Endodermal cell (in vitro differentiated cells): ENCODE results near the gene KRT20. TPM values are rescaled to one million over a fixed set of nuclear protein-coding genes. Genes with fewer than 3 reads are reported as not detected.

ENCODE experiments used
- DNase-seq: peaks from one replicate; pipeline ENCODE4 v3.0.0-alpha.2; 2017
- H3K27ac ChIP-seq: 2 replicates; pipeline ENCODE4 v1.5.1; 2013; ENCODE audit warnings: mild to moderate bottlenecking, low read depth, low read length, moderate library complexity
- H3K27me3 ChIP-seq: 2 replicates; pipeline ENCODE4 v1.6.1; 2013; ENCODE audit warnings: mild to moderate bottlenecking, low read length, moderate library complexity; ENCODE audit not compliant: insufficient read depth, control insufficient read depth, poor library complexity, severe bottlenecking
- H3K36me3 ChIP-seq: 2 replicates; pipeline ENCODE4 v1.7.0; 2013; ENCODE audit warnings: mild to moderate bottlenecking, low read length, moderate library complexity; ENCODE audit not compliant: control insufficient read depth, insufficient read depth
- H3K4me1 ChIP-seq: one replicate; pipeline ENCODE4 v1.7.0; 2013; ENCODE audit warnings: low read length; ENCODE audit not compliant: control insufficient read depth, insufficient read depth
- H3K4me3 ChIP-seq: 2 replicates; pipeline ENCODE4 v1.5.1; 2013; ENCODE audit warnings: mild to moderate bottlenecking, low read length, moderate library complexity
- H3K9ac ChIP-seq: 2 replicates; pipeline ENCODE4 v1.6.1; 2013; ENCODE audit warnings: mild to moderate bottlenecking, low read length, moderate library complexity; ENCODE audit not compliant: poor library complexity, severe bottlenecking; ENCODE audit errors: extremely low read depth
- H3K9me3 ChIP-seq: 2 replicates; pipeline ENCODE4 v1.6.1; 2013; ENCODE audit warnings: mild to moderate bottlenecking, low read length, moderate library complexity; ENCODE audit not compliant: control insufficient read depth
- H3K27ac Mint-ChIP-seq: 2 replicates; pipeline ENCODE4 v1.8.0; 2020; ENCODE audit warnings: mixed read lengths
- H3K27me3 Mint-ChIP-seq: 2 replicates; pipeline ENCODE4 v1.8.0; 2021; ENCODE audit warnings: mild to moderate bottlenecking, mixed read lengths; ENCODE audit not compliant: insufficient read depth
- H3K36me3 Mint-ChIP-seq: 2 replicates; pipeline ENCODE4 v1.8.0; 2020; ENCODE audit warnings: low read depth, mixed read lengths
- H3K4me1 Mint-ChIP-seq: 2 replicates; pipeline ENCODE4 v1.8.0; 2020; ENCODE audit warnings: mixed read lengths
- H3K4me3 Mint-ChIP-seq: 2 replicates; pipeline ENCODE4 v1.8.0; 2020; ENCODE audit warnings: mild to moderate bottlenecking, moderate library complexity, mixed read lengths
- H3K9me3 Mint-ChIP-seq: 2 replicates; pipeline ENCODE4 v1.8.0; 2020; ENCODE audit warnings: mild to moderate bottlenecking, mixed read lengths
- CTCF ChIP-seq: fragments of 200-600 bp; sonication (generic); conservative IDR thresholded peaks from 2 replicates; pipeline ENCODE4 v1.5.0; 2021; ENCODE audit warnings: antibody characterized with exemption, mild to moderate bottlenecking
- WGBS, 2 experiments: methylation state at CpG; one replicate each; pipeline versions ENCODE4 v1.1.5 to v1.1.7; 2013; ENCODE audit warnings: missing lambda C conversion rate in 2 of 2, mixed read lengths in 1 of 2; ENCODE audit not compliant: insufficient coverage in 1 of 2, insufficient read length in 1 of 2; 5-methylcytosine and 5-hydroxymethylcytosine counted together
- total RNA-seq, 2 donors: library from RNA; stranded (reverse); fragmentation: NEBNext Ultra II Directional in 1 of 2; extraction: Animal tissue kit (Norgen Biotek cat#: 25700) in 1 of 2; gene quantifications; 2 replicates in 1 of 2; 3 replicates in 1 of 2; pipeline ENCODE4 v1.2.1, GENCODE V29; 2021

KRT20 gene
- total RNA-seq, 2 donors from 2014 or later, result not detected

DNA sequence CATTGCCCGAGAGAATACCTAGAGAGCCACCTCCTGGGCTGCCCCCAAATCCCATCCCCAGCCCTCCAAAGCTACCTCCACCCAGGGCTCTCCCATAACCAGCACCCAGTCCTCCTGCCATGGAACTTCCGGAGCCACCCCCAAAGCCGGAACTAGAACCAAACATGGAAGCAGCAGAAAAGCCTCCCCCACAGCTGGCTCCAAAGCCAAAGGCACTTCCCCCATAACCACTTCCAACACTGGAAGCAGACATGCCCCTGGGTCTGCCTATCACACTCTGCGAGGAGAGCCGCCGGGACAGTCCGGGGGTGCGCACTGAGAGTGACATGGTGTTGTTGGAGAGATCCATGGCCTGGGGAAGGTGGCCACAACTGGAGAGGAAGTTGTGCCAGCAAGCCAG, 18.2 kb downstream of the KRT20 start, which contains the start of gene KRT12:
Gene KRT12 (minus strand): TSS at position 386 of the 400 bp plus-strand sequence. CDS start 37 bp downstream, at position 349.
- no peaks in the 10 kb centered on the region for H3K9me3 ChIP-seq
- no peaks in the 10 kb centered on the region for H3K36me3 Mint-ChIP-seq
- no peak within 1 kb of the TSS for H3K27ac ChIP-seq
- H3K4me1 ChIP-seq, result no peaks in the 10 kb centered on the region
- H3K4me3 ChIP-seq, result no peak within 1 kb of the TSS
- WGBS, 2 experiments, result 95 to 100% methylated on average over 1 to 8 of the region's 8 CpGs
- peaks cover 10% of the 10 kb centered on the region for H3K4me1 Mint-ChIP-seq
- no peak within 1 kb of the TSS for H3K9ac ChIP-seq
- H3K36me3 ChIP-seq, result no peaks in the 10 kb centered on the region
- no peak within 1 kb of the TSS for H3K4me3 Mint-ChIP-seq
- no peak within 1 kb of the TSS for H3K27ac Mint-ChIP-seq
- no peak for DNase-seq
- TF ChIP-seq CTCF, result no peak
- H3K27me3 Mint-ChIP-seq, result peaks cover 19% of the 10 kb centered on the region
- H3K27me3 ChIP-seq, result no peaks in the 10 kb centered on the region
- peaks cover 2% of the 10 kb centered on the region for H3K9me3 Mint-ChIP-seq

- no peaks in the 10 kb centered on the region for H3K27me3 ChIP-seq
- Mint-ChIP-seq H3K4me3 (no peak overlapping the region), H3K4me1 (peaks cover 6% of the 10 kb centered on the region), H3K27ac (no peak overlapping the region), H3K9me3 (peaks cover 2% of the 10 kb centered on the region), H3K36me3 (no peaks in the 10 kb centered on the region), H3K27me3 (peaks cover 29% of the 10 kb centered on the region)
- DNase-seq, result no peak
- H3K9me3 ChIP-seq, result no peaks in the 10 kb centered on the region
- no peak overlapping the region for H3K4me3 ChIP-seq
- TF ChIP-seq CTCF, result no peak
- 91 to 94% methylated on average over 14 of the region's 14 CpGs for WGBS, 2 experiments
- H3K4me1 ChIP-seq, result no peaks in the 10 kb centered on the region
- no peak overlapping the region for H3K9ac ChIP-seq
- H3K27ac ChIP-seq, result no peak overlapping the region
- H3K36me3 ChIP-seq, result no peaks in the 10 kb centered on the region
Measured at GRCh38 chr17:40864661-40865390, 20.2 kb downstream of the KRT20 start.

DNA sequence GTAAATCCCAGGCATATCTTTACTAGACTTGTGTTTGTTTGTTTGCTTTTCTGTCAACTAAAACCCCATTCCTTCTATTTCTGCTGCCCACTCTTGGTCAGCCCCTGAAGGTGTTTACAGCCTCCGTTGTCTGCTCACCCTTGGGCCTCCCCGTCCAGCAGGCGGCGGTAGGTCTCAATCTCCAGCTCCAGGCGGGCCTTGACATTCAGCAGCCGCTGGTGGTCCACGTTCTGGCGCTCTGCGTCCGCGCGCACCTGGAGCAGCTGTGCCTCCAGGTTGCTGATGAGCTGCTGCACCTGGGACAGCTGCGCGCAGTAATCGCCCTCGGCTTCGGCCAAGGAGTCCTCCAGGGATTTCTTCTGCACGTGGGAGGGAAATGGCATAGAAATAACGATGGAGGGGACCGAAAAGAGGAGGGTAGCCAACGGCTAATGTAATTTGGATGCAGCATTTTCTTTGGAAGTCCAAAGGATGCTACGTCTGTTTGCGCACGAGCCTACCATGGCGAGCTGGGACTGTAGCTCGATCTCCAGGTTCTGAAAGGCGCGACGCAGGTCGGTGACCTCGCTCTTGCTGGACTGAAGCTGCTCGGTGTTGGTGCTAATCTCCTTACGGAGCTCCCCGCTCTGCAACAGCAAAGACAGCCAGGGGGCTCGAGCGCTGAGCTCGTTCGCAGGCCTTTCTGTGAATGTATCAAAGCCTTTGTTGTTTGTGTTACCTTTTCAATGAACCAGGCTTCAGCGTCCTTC, 21.9 kb downstream of the KRT20 start:
- Mint-ChIP-seq H3K27ac (peak overlapping the region; percentile 58), H3K9me3 (peaks cover 6% of the 10 kb centered on the region), H3K4me1 (peaks cover 12% of the 10 kb centered on the region), H3K36me3 (no peaks in the 10 kb centered on the region), H3K4me3 (no peak overlapping the region), H3K27me3 (peaks cover 42% of the 10 kb centered on the region)
- peak; percentile 94 for TF ChIP-seq CTCF
- Histone ChIP-seq H3K9me3 (no peaks in the 10 kb centered on the region), H3K9ac (no peak overlapping the region), H3K4me1 (peaks cover 2% of the 10 kb centered on the region), H3K4me3 (no peak overlapping the region), H3K27me3 (no peaks in the 10 kb centered on the region), H3K27ac (no peak overlapping the region), H3K36me3 (no peaks in the 10 kb centered on the region)
- DNase-seq, result peak; percentile 99
- 88 to 96% methylated on average over 30 to 39 of the region's 39 CpGs for WGBS, 2 experiments
